HCT116 (cell line): ENCODE measurements around the gene THADA.

Source experiments
- CEBPB ChIP-seq: IDR thresholded peaks from 2 replicates; pipeline ENCODE4 v1.6.1; 2012; ENCODE audit warnings: low read depth
- ELF1 ChIP-seq: IDR thresholded peaks from 2 replicates; pipeline ENCODE4 v1.6.1; 2012; ENCODE audit warnings: low read depth, borderline replicate concordance
- EZH2 ChIP-seq: fragments of 200-600 bp; sonication (generic); IDR thresholded peaks from 2 replicates; pipeline ENCODE4 v1.6.1; 2017; ENCODE audit warnings: antibody characterized with exemption, mixed run types
- EZH2phosphoT487 ChIP-seq: fragments of 200-600 bp; IDR thresholded peaks from 2 replicates; pipeline ENCODE4 v1.6.1; 2018; ENCODE audit warnings: antibody characterized with exemption, borderline replicate concordance
- POLR2A ChIP-seq: IDR thresholded peaks from 2 replicates; pipeline ENCODE4 v1.7.0; 2011; ENCODE audit warnings: borderline replicate concordance; ENCODE audit not compliant: insufficient read depth, insufficient read length; ENCODE audit errors: extremely low read depth
- REST ChIP-seq: IDR thresholded peaks from 2 replicates; pipeline ENCODE4 v1.6.1; 2012; ENCODE audit warnings: low read depth
- SIN3A ChIP-seq: IDR thresholded peaks from 2 replicates; pipeline ENCODE4 v1.6.1; 2012; ENCODE audit warnings: low read depth
- SP1 ChIP-seq: IDR thresholded peaks from 2 replicates; pipeline ENCODE4 v1.6.1; 2012; ENCODE audit warnings: low read depth
- SRF ChIP-seq: IDR thresholded peaks from 2 replicates; pipeline ENCODE4 v1.6.1; 2012; ENCODE audit warnings: low read depth
- YY1 ChIP-seq: IDR thresholded peaks from 2 replicates; pipeline ENCODE4 v1.6.1; 2011; ENCODE audit warnings: low read length, low read depth, moderate library complexity, mild to moderate bottlenecking; ENCODE audit not compliant: insufficient replicate concordance; ENCODE audit errors: extremely low read depth
- ZNF274 ChIP-seq: fragments of 200-500 bp; sonication (Bioruptor generic); IDR thresholded peaks from 2 replicates; pipeline ENCODE4 v1.6.1; 2014; ENCODE audit warnings: mild to moderate bottlenecking, low read depth, low read length, inconsistent platforms
- TF ChIP-seq, protein P1 (sequence below), 3 experiments: fragments of 200-600 bp in 1 of 3; sonication (generic) in 1 of 3; IDR thresholded peaks in 2 of 3; conservative IDR thresholded peaks in 1 of 3; 2 replicates each; pipeline ENCODE4 v1.5.1; 2012 to 2017; ENCODE audit warnings: low read depth in 2 of 3, low read length in 2 of 3, antibody characterized with exemption in 1 of 3, borderline replicate concordance in 1 of 3, control low read depth in 1 of 3, mild to moderate bottlenecking in 1 of 3, mixed read lengths in 1 of 3, mixed run types in 1 of 3, moderate library complexity in 1 of 3; ENCODE audit not compliant: insufficient read depth in 1 of 3

- TF ChIP-seq, protein P1, sequence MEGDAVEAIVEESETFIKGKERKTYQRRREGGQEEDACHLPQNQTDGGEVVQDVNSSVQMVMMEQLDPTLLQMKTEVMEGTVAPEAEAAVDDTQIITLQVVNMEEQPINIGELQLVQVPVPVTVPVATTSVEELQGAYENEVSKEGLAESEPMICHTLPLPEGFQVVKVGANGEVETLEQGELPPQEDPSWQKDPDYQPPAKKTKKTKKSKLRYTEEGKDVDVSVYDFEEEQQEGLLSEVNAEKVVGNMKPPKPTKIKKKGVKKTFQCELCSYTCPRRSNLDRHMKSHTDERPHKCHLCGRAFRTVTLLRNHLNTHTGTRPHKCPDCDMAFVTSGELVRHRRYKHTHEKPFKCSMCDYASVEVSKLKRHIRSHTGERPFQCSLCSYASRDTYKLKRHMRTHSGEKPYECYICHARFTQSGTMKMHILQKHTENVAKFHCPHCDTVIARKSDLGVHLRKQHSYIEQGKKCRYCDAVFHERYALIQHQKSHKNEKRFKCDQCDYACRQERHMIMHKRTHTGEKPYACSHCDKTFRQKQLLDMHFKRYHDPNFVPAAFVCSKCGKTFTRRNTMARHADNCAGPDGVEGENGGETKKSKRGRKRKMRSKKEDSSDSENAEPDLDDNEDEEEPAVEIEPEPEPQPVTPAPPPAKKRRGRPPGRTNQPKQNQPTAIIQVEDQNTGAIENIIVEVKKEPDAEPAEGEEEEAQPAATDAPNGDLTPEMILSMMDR (IDR thresholded peaks at IDR 0.05 in 2 of 3, conservative IDR thresholded peaks at IDR 0.05 in 1 of 3; ENCODE audit: borderline replicate concordance in 1 of 3, insufficient read depth in 1 of 3, low read depth in 2 of 3, low read length in 2 of 3), result no peak
- TF ChIP-seq SIN3A, result no peak
- no peak for TF ChIP-seq SP1
- no peak for TF ChIP-seq POLR2A
- no peak for TF ChIP-seq EZH2
- TF ChIP-seq EZH2phosphoT487, result no peak
- TF ChIP-seq REST, result no peak
- no peak for TF ChIP-seq ZNF274
- no peak for TF ChIP-seq CEBPB
- TF ChIP-seq ELF1, result no peak
- no peak for TF ChIP-seq YY1
- TF ChIP-seq SRF, result no peak
Observed at GRCh38 chr2:43209204-43209717, 386.6 kb downstream of the THADA start.
